Dendritic cell treated with granulocyte-macrophage colony-stimulating factor and Interleukin-4, amounts not matched to agents 40 ng/mL and 50 ng/mL, for 4 days (primary cell): ENCODE measurements around the gene AVEN.
"Not testable (repeated sequence)": the region's sequence is repeated elsewhere in the genome, so short reads cannot be mapped to it uniquely, and the experiment has no call there.

Experiments used
- H3K27ac Mint-ChIP-seq: one replicate; pipeline ENCODE4 v1.8.0; 2022; ENCODE audit warnings: mild to moderate bottlenecking, mixed read lengths
- H3K27me3 Mint-ChIP-seq: one replicate; pipeline ENCODE4 v1.8.0; 2022; ENCODE audit warnings: mild to moderate bottlenecking, mixed read lengths
- H3K36me3 Mint-ChIP-seq: one replicate; pipeline ENCODE4 v1.8.0; 2022; ENCODE audit warnings: low read depth, mixed read lengths
- H3K4me1 Mint-ChIP-seq: one replicate; pipeline ENCODE4 v1.8.0; 2022; ENCODE audit warnings: low read depth, mixed read lengths
- H3K4me3 Mint-ChIP-seq: one replicate; pipeline ENCODE4 v1.8.0; 2022; ENCODE audit warnings: mild to moderate bottlenecking, moderate library complexity, mixed read lengths
- H3K9me3 Mint-ChIP-seq: one replicate; pipeline ENCODE4 v1.8.0; 2022; ENCODE audit warnings: mixed read lengths
- intact Hi-C: fragments of 100-400 bp; cut with micrococcal nuclease; formaldehyde crosslinking; loops from one replicate; pipeline ENCODE4 v1.15.0; 2022

AVEN gene

DNA sequence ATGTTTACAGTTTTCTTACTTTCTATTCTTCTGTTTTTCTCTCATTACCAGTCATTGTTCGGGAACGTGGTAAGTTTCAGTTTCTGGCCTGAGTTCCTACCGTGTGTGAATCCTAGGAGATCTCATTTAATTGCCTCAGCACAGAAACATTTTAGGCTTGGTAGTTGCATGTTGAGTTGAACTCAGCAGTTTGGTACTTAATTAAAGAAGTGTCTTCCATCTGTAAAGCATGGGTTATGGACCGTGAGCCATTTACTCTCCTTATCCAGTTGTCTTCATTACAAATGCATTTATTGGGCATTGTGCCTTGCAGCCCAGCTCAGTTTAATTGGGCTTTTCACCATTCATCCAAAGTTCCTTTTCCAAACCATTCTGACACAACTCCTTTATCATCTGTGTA lies 212.8 kb downstream of the AVEN start:
- H3K4me1 Mint-ChIP-seq, result no peaks in the 10 kb centered on the region
- intact Hi-C loops, result no loop called here

DNA sequence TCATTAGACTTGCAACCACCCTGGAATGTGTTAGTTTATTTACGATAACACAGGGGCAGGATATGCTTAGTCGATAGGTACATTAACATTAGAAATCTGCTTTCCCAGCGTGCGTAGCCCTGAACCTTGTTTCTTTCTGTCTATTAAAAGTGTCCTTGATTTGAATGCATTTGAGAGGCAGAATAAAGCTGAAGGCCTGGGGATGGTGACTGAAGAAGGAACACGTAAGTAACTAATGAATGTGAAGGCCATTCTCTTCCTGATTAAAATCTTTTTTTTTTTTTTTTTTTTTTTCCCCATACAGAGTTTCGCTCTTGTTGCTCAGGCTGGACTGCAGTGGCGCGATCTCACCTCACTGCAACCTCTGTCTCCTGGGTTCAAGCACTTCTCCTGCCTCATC lies 213.6 kb downstream of the AVEN start:
- Mint-ChIP-seq H3K27me3 (no peaks in the 10 kb centered on the region), H3K4me3 (no peak overlapping the region), H3K4me1 (no peaks in the 10 kb centered on the region), H3K9me3 (no peaks in the 10 kb centered on the region), H3K27ac (no peak overlapping the region), H3K36me3 (no peaks in the 10 kb centered on the region)
- intact Hi-C loops, result no loop called here

More for the DNA sequence above, 212.8 kb downstream of the AVEN start:
- Mint-ChIP-seq H3K4me3 (no peak overlapping the region), H3K27ac (no peak overlapping the region), H3K27me3 (no peaks in the 10 kb centered on the region), H3K36me3 (no peaks in the 10 kb centered on the region), H3K9me3 (no peaks in the 10 kb centered on the region)

DNA sequence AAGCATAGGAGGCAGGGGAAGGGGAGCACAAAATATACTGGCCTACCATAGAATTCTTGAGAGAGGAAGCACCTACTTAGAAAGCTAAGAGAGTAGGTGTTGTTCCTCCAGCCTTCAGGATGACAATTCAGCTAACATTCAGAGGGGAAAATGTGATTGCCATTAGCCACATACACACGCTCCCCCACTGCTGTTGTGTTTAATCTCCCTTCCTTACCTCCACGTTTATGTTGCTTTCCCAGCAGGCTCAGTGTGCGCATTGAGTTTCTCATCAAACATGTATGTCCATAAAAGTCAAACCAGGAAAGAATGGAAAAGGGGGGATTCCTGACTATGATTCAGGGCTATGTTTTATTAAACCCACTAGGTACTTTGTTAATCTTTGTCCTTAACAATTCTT lies 215.9 kb downstream of the AVEN start:
- H3K36me3 Mint-ChIP-seq, result no peaks in the 10 kb centered on the region
- H3K4me1 Mint-ChIP-seq, result no peaks in the 10 kb centered on the region
- no peak overlapping the region for H3K4me3 Mint-ChIP-seq
- H3K27ac Mint-ChIP-seq, result no peak overlapping the region
- H3K27me3 Mint-ChIP-seq, result peaks cover 2% of the 10 kb centered on the region
- intact Hi-C loops, result no loop called here
- no peaks in the 10 kb centered on the region for H3K9me3 Mint-ChIP-seq

DNA sequence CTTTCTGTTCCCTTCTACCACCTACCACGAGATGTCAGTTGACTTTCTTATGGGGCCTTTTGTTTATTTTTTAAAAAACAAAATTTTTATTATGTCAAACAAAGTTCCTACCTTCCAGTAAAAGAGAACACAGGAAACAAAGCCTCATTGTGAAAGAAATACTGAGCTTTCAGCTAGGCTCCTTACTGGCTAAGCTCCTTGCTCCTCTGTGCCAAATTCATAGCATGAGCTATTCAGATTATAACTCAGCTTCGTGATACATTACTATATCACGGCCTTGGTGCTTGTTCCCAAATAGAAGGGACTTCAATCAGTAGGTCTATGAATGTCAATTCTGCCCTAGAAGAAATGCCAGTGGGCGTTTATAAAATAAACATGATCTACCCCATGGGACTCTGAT lies 216.5 kb downstream of the AVEN start:
- Mint-ChIP-seq H3K36me3 (no peaks in the 10 kb centered on the region), H3K4me1 (no peaks in the 10 kb centered on the region), H3K4me3 (no peak overlapping the region), H3K27me3 (peaks cover 2% of the 10 kb centered on the region), H3K9me3 (no peaks in the 10 kb centered on the region), H3K27ac (no peak overlapping the region)
- intact Hi-C loops, result no loop called here

GRCh38 chr15:33819499-33819898 lies 219.5 kb downstream of the AVEN start:
- H3K36me3 Mint-ChIP-seq, H3K4me1 Mint-ChIP-seq, H3K27me3 Mint-ChIP-seq, intact Hi-C loops, H3K9me3 Mint-ChIP-seq, H3K4me3 Mint-ChIP-seq, H3K27ac Mint-ChIP-seq: not testable (repeated sequence)
